BE2C (cell line): Measurements from ENCODE around the gene CFAP69.

Source experiments
- DNase-seq: peaks from one replicate; pipeline ENCODE4 v3.0.0-alpha.2; 2020
- H3K27me3 ChIP-seq: fragments of 250-450 bp; sonication (Bioruptor Pico); 2 replicates; pipeline ENCODE4 v1.5.1; 2020; ENCODE audit warnings: mild to moderate bottlenecking
- H3K36me3 ChIP-seq: fragments of 250-450 bp; sonication (Bioruptor Pico); 2 replicates; pipeline ENCODE4 v1.5.1; 2020; ENCODE audit warnings: mild to moderate bottlenecking
- H3K4me1 ChIP-seq: fragments of 250-450 bp; sonication (Bioruptor Pico); 2 replicates; pipeline ENCODE4 v1.5.1; 2020
- H3K4me3 ChIP-seq: 2 replicates; pipeline ENCODE4 v1.5.1; 2011; ENCODE audit warnings: low read depth, low read length
- H3K9me3 ChIP-seq: fragments of 250-450 bp; sonication (Bioruptor Pico); 2 replicates; pipeline ENCODE4 v1.5.1; 2020
- TF ChIP-seq, protein P1 (sequence below): IDR thresholded peaks from 2 replicates; pipeline ENCODE4 v1.5.1; 2012; ENCODE audit warnings: mild to moderate bottlenecking, low read depth, low read length

CFAP69 gene

DNA sequence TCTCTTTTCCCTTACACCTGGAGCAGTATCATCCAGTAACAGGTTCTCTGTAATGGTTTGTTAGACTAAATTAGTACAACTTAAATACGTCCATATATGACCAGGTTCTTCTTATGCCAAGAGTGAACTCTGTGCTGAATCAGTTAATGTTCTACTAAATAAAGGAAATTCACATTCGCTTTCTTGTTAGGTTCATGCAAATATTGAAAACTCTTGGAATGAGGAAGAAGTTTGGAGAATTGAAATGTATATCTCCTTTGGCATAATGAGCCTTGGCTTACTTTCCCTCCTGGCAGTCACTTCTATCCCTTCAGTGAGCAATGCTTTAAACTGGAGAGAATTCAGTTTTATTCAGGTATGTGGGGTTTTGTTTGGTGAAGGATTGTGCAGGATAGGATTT lies 15.3 kb upstream of the CFAP69 start:
- H3K4me3 ChIP-seq = no peak overlapping the region
- no peaks in the 10 kb centered on the region for H3K9me3 ChIP-seq
- TF ChIP-seq, protein P1, sequence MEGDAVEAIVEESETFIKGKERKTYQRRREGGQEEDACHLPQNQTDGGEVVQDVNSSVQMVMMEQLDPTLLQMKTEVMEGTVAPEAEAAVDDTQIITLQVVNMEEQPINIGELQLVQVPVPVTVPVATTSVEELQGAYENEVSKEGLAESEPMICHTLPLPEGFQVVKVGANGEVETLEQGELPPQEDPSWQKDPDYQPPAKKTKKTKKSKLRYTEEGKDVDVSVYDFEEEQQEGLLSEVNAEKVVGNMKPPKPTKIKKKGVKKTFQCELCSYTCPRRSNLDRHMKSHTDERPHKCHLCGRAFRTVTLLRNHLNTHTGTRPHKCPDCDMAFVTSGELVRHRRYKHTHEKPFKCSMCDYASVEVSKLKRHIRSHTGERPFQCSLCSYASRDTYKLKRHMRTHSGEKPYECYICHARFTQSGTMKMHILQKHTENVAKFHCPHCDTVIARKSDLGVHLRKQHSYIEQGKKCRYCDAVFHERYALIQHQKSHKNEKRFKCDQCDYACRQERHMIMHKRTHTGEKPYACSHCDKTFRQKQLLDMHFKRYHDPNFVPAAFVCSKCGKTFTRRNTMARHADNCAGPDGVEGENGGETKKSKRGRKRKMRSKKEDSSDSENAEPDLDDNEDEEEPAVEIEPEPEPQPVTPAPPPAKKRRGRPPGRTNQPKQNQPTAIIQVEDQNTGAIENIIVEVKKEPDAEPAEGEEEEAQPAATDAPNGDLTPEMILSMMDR = no peak
- H3K27me3 ChIP-seq = no peaks in the 10 kb centered on the region; the same call in 1 of the 2 replicates
- no peaks in the 10 kb centered on the region for H3K36me3 ChIP-seq
- no peaks in the 10 kb centered on the region for H3K4me1 ChIP-seq
- no peak for DNase-seq

DNA sequence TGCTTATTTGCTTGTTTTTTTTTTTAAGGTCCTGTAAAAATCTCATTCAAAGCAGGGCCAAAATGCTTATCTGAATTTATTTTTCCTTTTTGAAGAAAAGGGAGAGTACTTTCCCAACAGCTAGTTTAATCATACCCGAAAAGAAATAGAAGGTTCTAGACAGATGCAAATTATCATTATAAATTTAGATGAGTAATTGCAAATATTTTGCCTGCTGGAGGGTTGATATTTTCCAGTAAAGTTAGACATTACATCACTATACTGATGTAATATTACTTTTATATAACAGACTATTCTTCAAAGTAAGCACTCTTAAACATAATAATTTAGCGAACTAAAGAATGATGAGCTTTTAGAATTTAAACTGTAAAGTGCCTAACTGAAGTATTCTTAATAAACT lies 14.1 kb upstream of the CFAP69 start:
- H3K36me3 ChIP-seq = no peaks in the 10 kb centered on the region
- H3K4me3 ChIP-seq = no peak overlapping the region
- H3K4me1 ChIP-seq = no peaks in the 10 kb centered on the region
- TF ChIP-seq, protein P1 = no peak
- H3K27me3 ChIP-seq = no peaks in the 10 kb centered on the region; the same call in 1 of the 2 replicates
- no peaks in the 10 kb centered on the region for H3K9me3 ChIP-seq
- no peak for DNase-seq

DNA sequence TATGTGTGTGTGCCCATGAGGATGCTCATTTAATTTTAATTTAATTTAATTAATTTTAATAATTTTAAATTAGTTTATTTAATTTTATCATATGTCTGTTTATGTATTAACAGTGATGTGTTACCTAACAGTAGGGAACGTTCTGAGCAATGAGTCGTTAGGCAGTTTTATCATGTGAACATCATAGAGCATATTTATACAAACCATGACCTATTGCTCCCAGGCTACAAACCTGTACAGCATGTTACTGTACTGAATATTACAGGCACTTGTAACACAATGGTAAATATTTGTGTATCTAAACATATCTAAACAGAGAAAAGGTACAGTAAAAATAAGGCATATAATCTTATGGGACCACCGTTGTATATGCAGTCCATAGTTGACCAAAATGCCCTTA lies 13.7 kb upstream of the CFAP69 start:
- Histone ChIP-seq H3K27me3 (no peaks in the 10 kb centered on the region; the same call in 1 of the 2 replicates), H3K4me1 (no peaks in the 10 kb centered on the region), H3K36me3 (no peaks in the 10 kb centered on the region), H3K4me3 (no peak overlapping the region), H3K9me3 (no peaks in the 10 kb centered on the region)
- no peak for DNase-seq
- TF ChIP-seq, protein P1 = no peak

DNA sequence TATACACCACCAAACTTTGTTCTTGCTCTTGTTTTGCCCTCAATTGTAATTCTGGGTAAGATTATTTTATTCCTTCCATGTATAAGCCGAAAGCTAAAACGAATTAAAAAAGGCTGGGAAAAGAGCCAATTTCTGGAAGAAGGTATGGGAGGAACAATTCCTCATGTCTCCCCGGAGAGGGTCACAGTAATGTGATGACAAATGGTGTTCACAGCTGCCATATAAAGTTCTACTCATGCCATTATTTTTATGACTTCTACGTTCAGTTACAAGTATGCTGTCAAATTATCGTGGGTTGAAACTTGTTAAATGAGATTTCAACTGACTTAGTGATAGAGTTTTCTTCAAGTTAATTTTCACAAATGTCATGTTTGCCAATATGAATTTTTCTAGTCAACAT lies 12.5 kb upstream of the CFAP69 start:
- TF ChIP-seq, protein P1 = no peak
- Histone ChIP-seq H3K4me1 (no peaks in the 10 kb centered on the region), H3K4me3 (no peak overlapping the region), H3K36me3 (no peaks in the 10 kb centered on the region), H3K9me3 (no peaks in the 10 kb centered on the region), H3K27me3 (no peaks in the 10 kb centered on the region; the same call in none of the 2 replicates)
- no peak for DNase-seq

DNA sequence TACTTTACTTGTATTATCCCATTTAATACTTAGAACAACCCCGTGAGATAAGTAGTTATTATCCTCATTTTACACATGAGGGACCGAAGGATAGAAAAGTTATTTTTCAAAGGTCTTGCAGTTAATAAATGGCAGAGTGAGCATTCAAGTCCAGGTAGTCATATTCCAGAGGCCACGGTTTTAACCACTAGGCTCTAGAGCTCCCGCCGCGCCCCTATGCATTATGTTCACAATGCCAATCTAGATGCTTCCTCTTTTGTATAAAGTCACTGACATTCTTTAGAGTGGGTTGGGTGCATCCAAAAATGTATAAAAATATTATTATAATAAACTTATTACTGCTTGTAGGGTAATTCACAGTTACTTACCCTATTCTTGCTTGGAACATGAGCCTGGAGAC lies 11.4 kb upstream of the CFAP69 start:
- no peak for DNase-seq
- TF ChIP-seq, protein P1 = no peak
- H3K27me3 ChIP-seq = no peaks in the 10 kb centered on the region; the same call in none of the 2 replicates
- no peaks in the 10 kb centered on the region for H3K9me3 ChIP-seq
- H3K36me3 ChIP-seq = no peaks in the 10 kb centered on the region
- H3K4me3 ChIP-seq = no peak overlapping the region
- no peaks in the 10 kb centered on the region for H3K4me1 ChIP-seq

DNA sequence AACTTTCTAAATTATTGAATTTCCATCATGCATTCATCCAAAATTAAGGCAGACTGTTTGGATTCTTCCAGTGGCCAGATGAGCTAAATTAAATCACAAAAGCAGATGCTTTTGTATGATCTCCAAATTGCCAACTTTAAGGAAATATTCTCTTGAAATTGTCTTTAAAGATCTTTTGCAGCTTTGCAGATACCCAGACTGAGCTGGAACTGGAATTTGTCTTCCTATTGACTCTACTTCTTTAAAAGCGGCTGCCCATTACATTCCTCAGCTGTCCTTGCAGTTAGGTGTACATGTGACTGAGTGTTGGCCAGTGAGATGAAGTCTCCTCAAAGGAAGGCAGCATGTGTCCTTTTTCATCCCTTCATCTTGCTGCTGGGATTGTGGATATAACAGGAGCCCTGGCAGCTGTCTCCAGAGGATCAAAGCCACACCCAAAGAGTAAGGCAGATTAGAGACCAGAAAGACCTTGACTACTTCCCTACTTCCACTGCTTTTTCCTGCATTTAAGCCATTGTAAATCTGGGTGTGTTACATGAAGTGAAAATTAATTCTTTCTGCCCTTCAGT lies 8.2 kb upstream of the CFAP69 start:
- H3K4me1 ChIP-seq = no peaks in the 10 kb centered on the region
- H3K9me3 ChIP-seq = no peaks in the 10 kb centered on the region
- no peak for DNase-seq
- TF ChIP-seq, protein P1 = no peak
- H3K36me3 ChIP-seq = no peaks in the 10 kb centered on the region
- no peaks in the 10 kb centered on the region; the same call in none of the 2 replicates for H3K27me3 ChIP-seq
- H3K4me3 ChIP-seq = no peak overlapping the region
